IPS-20b (cell line): ENCODE data around the gene LHFPL2.

Source experiments
- H3K27ac ChIP-seq: one replicate; pipeline ENCODE4 v1.5.1; 2013; ENCODE audit warnings: low read length
- H3K27me3 ChIP-seq: 2 replicates; pipeline ENCODE4 v1.6.1; 2013; ENCODE audit warnings: mild to moderate bottlenecking, low read length, inconsistent platforms; ENCODE audit not compliant: insufficient read depth
- H3K36me3 ChIP-seq: 2 replicates; pipeline ENCODE4 v1.6.1; 2013; ENCODE audit warnings: low read depth, mild to moderate bottlenecking, inconsistent platforms, low read length, moderate library complexity; ENCODE audit not compliant: insufficient read depth
- H3K4me1 ChIP-seq: 2 replicates; pipeline ENCODE4 v1.6.1; 2013; ENCODE audit warnings: mild to moderate bottlenecking, control low read depth, inconsistent platforms, low read length, moderate library complexity; ENCODE audit not compliant: insufficient read depth
- H3K4me3 ChIP-seq: 2 replicates; pipeline ENCODE4 v1.5.1; 2013; ENCODE audit warnings: mild to moderate bottlenecking, low read length, inconsistent platforms
- H3K9ac ChIP-seq: 2 replicates; pipeline ENCODE4 v1.6.1; 2013; ENCODE audit warnings: low read depth, mild to moderate bottlenecking, inconsistent platforms, low read length, moderate library complexity
- H3K9me3 ChIP-seq: 2 replicates; pipeline ENCODE4 v1.6.1; 2013; ENCODE audit warnings: mild to moderate bottlenecking, low read depth, low read length, inconsistent platforms; ENCODE audit not compliant: insufficient read depth

The LHFPL2 gene

DNA sequence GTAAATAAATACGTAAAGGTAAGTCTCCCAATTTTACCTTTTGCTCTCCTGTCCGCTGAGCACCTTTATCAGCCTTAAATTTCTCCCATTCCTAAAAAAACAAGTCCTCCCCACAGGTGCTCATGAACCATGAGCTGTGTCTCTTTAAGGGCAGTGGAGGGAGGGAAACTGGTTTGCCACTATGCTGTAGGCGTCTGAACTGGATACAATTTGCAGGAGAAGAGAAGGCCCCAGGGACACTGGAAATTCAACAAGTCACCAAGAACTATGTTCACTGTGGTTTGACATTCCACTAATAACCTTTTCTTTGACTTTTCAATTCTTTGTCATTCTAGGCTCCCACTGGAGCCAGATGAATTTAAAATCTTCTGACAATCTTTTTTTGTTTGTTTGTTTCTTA is 72.2 kb downstream of the LHFPL2 start:
- no peaks in the 10 kb centered on the region for H3K36me3 ChIP-seq
- no peaks in the 10 kb centered on the region for H3K27me3 ChIP-seq
- peaks cover 9% of the 10 kb centered on the region; the same call in 1 of the 2 replicates for H3K4me1 ChIP-seq
- H3K9ac ChIP-seq, result no peak overlapping the region
- H3K9me3 ChIP-seq, result no peaks in the 10 kb centered on the region
- H3K27ac ChIP-seq, result no peak overlapping the region
- H3K4me3 ChIP-seq, result no peak overlapping the region

DNA sequence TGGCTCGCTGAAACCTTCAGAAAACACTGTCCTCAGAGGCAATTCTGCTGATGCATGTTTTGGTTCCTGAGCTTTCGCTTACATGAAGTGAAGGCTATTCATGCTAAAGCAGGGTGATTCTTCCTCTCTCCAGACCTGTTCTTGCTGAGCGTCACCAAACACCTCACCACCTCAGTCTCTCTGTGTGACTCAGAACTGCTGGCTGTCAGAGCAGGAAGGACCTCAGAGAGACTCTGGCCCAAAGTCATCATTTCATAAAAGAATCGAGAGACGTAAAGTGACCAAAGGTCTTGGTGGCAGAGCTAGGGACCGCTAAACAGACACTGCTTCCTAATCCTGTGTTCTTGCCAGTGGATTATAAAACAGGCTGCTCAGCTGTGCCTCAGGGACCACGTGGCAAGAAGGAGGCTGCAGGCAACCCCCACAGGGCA is 73.8 kb downstream of the LHFPL2 start:
- Histone ChIP-seq H3K27ac (no peak overlapping the region), H3K36me3 (no peaks in the 10 kb centered on the region), H3K9ac (no peak overlapping the region), H3K9me3 (no peaks in the 10 kb centered on the region), H3K4me3 (no peak overlapping the region), H3K27me3 (no peaks in the 10 kb centered on the region), H3K4me1 (peaks cover 13% of the 10 kb centered on the region)

DNA sequence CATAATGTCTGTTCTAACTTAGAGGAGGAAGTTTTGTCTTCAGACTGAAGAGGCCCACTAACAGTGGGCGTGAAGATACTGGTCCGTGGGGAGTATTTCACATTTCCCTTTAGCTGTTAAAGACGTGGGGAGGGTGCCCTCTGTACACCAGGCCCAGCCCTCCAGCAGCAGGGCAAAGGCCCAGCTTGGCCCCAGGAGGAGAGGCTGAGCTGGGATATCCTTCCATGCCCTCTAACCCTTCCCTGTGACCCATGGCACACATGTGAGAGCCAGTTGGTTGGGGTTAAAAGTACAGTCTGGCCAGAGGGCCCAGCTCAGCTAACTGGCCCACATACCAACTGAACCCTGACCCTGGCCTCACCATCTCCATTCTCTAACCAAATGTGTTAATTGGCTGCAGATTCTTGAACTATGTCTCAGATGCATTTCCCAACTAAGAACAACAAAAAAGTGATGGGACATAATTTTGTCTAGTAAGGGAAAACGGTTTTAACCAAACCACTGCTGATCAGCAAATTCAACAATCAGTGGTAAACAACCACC is 74.4 kb downstream of the LHFPL2 start:
- H3K9me3 ChIP-seq, result no peaks in the 10 kb centered on the region
- H3K4me1 ChIP-seq, result peaks cover 19% of the 10 kb centered on the region
- H3K27me3 ChIP-seq, result no peaks in the 10 kb centered on the region
- no peak overlapping the region for H3K27ac ChIP-seq
- H3K4me3 ChIP-seq, result no peak overlapping the region
- no peaks in the 10 kb centered on the region for H3K36me3 ChIP-seq
- H3K9ac ChIP-seq, result no peak overlapping the region

DNA sequence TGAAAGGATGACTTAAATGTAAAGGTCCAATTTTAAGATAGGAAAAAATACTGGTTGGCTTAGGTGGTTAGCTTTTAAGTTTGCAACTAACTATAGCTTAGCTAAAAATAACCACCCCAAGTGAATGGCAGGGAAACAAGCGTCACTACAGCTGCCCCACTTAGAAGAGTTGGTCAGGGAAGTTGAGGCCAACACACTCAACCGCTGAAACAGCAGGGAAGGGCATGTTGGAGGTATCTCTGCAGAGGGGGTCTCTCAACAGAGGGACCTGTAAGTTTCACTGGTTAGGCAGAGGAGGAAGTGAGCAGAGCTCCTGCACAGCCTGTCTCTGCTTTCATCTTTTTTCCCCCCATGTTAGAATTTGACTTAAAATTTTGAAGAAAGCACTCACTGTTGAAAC is 75.3 kb downstream of the LHFPL2 start:
- Histone ChIP-seq H3K4me1 (peaks cover 26% of the 10 kb centered on the region), H3K9me3 (no peaks in the 10 kb centered on the region), H3K27ac (no peak overlapping the region), H3K27me3 (no peaks in the 10 kb centered on the region), H3K9ac (no peak overlapping the region), H3K4me3 (no peak overlapping the region), H3K36me3 (no peaks in the 10 kb centered on the region)

DNA sequence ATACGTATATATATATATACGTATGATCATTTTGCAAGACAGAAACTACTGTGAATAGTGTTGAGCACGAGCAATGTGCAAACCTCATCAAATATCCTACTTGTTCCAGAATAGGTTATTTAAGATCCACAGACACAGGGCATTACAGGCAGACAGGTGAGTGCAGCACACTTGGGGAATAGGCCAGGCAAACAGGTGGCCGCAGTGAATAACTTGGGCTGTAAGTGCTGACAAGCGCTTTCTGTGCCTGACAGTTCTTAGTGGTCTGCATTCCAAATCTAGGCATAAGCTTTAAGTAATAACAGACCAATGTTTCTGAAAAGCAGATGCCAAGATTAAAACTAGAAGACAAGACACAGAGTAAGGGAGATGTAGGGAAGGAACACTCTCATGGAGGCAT is 77.9 kb downstream of the LHFPL2 start:
- H3K36me3 ChIP-seq, result no peaks in the 10 kb centered on the region
- no peaks in the 10 kb centered on the region for H3K27me3 ChIP-seq
- no peaks in the 10 kb centered on the region for H3K9me3 ChIP-seq
- H3K4me3 ChIP-seq, result no peak overlapping the region
- H3K27ac ChIP-seq, result no peak overlapping the region
- no peak overlapping the region for H3K9ac ChIP-seq
- peaks cover 25% of the 10 kb centered on the region for H3K4me1 ChIP-seq

DNA sequence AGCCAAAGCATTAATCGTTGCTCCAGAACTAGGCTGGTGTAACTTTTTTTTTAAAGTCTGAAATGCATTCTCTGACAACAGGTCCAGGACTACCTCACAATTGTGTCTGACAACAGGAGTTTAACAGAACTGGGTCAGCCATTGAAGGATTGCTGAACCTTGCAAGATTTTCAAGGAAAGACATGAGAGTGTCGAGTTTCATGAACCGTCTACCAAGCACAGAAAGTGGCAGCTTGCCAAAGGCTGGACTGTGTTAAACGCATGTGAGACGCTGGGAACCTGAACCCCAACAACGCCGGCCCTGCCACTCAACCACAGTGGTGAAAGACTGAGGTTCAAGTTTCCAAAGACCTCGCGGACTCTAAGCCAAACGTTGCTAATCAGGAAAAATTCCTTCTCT is 79.1 kb downstream of the LHFPL2 start:
- H3K9me3 ChIP-seq, result no peaks in the 10 kb centered on the region
- H3K9ac ChIP-seq, result peak overlapping the region; percentile 23; the same call in 1 of the 2 replicates
- H3K27ac ChIP-seq, result no peak overlapping the region
- H3K27me3 ChIP-seq, result no peaks in the 10 kb centered on the region
- peaks cover 5% of the 10 kb centered on the region; the same call in 1 of the 2 replicates for H3K36me3 ChIP-seq
- H3K4me3 ChIP-seq, result no peak overlapping the region
- peaks cover 24% of the 10 kb centered on the region for H3K4me1 ChIP-seq

DNA sequence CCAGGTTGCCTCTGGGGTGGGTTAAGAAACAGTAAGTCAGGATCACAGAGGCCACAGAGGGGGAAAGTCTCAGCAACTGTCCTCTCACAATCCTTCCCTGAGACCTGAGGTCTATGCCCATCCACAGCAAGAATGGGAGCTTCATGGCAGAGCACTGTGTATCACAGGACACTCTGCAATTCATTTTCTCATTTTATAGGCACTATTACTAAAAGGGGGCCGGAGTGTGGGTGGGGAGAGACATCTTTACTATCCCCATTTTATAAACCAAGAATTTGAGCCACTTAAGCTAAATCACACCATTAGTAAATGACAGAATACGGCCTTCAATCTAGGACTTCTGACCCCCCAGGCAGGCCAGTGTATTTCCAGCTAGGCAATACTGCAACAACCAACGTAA is 79.9 kb downstream of the LHFPL2 start:
- Histone ChIP-seq H3K36me3 (peaks cover 13% of the 10 kb centered on the region; the same call in 1 of the 2 replicates), H3K27ac (no peak overlapping the region), H3K27me3 (no peaks in the 10 kb centered on the region), H3K9me3 (no peaks in the 10 kb centered on the region), H3K4me3 (no peak overlapping the region), H3K9ac (peak overlapping the region; percentile 20; the same call in 1 of the 2 replicates), H3K4me1 (peaks cover 20% of the 10 kb centered on the region)

DNA sequence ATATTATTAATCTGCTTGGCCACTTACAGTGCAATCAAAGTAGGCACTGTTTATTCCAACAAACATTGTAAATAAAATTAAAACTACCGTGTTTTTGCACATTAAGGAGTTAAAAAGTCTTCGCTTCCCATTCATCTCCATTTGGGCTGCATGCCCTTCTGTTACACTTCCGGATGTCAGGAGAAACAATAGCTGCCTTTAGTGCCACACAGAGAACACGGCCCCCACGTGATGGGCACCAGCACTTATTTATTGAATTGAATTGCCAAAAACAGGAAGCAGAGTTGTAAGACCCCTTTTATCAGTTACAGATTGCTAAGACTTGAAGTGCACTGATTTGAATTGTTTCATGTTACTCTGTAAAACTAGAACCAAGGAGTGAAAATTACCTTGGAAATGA is 80.4 kb downstream of the LHFPL2 start:
- Histone ChIP-seq H3K4me3 (no peak overlapping the region), H3K27ac (no peak overlapping the region), H3K9me3 (no peaks in the 10 kb centered on the region), H3K9ac (peak overlapping the region; percentile 20; the same call in 1 of the 2 replicates), H3K4me1 (peaks cover 20% of the 10 kb centered on the region), H3K27me3 (no peaks in the 10 kb centered on the region), H3K36me3 (peaks cover 16% of the 10 kb centered on the region; the same call in 1 of the 2 replicates)

DNA sequence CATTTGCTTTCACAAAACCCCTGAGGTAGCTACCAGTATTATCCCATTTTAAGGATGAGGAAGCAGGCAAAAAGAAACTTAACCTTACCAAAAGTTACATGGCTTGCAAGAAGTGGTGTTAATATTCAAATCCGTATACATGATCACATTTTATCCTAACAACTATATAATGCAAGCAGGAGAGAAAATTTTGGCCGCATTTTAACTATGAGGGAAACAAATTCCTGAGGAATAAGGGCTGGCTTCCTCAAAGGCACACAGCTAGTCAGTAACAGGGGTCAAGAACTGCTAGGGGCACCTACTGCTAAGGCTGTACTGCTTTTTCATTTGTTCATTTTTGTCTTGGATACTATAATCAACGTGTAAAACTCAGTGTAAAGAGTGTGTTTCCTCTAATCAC is 81.0 kb downstream of the LHFPL2 start:
- Histone ChIP-seq H3K4me1 (peaks cover 20% of the 10 kb centered on the region), H3K9me3 (no peaks in the 10 kb centered on the region), H3K4me3 (no peak overlapping the region), H3K9ac (no peak overlapping the region), H3K27ac (no peak overlapping the region), H3K27me3 (no peaks in the 10 kb centered on the region), H3K36me3 (peaks cover 16% of the 10 kb centered on the region; the same call in 1 of the 2 replicates)

DNA sequence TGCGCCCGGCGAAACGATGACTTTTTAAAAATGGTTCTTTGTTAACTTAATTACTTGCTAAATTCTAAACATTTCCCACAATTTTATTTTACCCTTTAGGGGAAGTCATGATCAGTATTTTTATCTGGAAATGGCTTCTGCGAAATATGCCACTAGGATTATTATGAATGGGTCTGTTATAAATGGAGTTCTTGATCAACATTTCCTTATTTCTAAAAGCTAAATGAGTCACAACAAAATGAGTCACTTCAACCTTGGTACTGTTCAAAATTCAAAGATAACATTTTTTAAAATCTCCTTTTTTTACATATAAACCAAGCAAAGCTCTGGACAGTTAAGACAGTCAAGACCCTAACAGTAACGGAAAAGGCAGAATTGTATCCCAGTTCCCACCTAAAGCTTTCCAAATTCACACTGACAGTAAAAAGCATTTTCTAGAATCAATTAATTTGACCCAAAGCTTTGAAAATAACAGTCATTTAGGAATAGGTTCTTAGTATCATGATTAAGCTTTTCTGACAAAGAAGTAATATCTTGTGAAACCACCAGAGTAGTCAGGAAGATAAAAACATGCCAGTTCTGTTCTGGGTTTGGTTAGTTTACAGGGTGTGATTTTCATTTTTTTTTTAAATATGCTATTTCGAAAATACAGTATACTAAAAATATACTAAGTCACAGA is 81.7 kb downstream of the LHFPL2 start:
- Histone ChIP-seq H3K4me1 (peaks cover 20% of the 10 kb centered on the region), H3K27me3 (no peaks in the 10 kb centered on the region), H3K27ac (no peak overlapping the region), H3K36me3 (peaks cover 16% of the 10 kb centered on the region; the same call in 1 of the 2 replicates), H3K9me3 (no peaks in the 10 kb centered on the region), H3K4me3 (no peak overlapping the region), H3K9ac (no peak overlapping the region)

DNA sequence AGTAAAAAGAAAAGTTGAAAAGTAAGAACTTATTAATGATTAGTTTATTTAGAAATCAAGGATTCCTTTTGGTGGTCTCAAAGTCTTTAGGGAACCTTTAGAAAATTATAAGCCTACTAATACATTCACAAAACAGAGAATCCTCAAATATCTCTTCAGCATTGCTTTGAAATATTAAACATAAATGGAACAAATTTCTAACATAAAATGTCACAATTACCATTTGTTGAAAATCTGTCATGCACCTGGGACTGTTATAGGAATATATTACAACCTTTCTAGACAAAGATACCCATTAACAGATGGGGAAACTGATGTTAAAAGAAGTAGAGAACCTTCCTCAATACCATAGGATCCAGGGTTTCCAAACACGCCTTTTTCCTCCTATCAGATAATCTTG is 83.2 kb downstream of the LHFPL2 start:
- peaks cover 20% of the 10 kb centered on the region for H3K4me1 ChIP-seq
- H3K27me3 ChIP-seq, result no peaks in the 10 kb centered on the region
- no peaks in the 10 kb centered on the region for H3K9me3 ChIP-seq
- peaks cover 17% of the 10 kb centered on the region; the same call in 1 of the 2 replicates for H3K36me3 ChIP-seq
- no peak overlapping the region for H3K4me3 ChIP-seq
- no peak overlapping the region for H3K27ac ChIP-seq
- no peak overlapping the region for H3K9ac ChIP-seq

DNA sequence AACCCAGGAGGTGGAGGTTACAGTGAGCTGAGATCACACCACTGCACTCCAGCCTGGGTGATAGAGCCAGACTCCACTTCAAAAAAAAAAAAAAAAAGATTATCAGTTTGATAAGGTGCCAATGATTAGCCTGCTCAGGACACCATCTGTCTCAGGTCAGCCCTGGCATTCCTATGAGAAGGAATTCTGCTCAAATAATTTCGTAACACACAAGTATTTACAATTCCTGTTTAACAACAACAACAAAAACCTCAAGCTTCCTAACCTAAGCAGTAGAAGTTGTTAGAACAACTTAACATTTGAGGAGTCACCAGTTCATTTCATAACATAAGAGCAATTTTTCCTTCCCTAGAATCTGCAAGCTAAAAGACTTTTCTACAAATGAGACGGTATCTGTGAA is 85.0 kb downstream of the LHFPL2 start:
- Histone ChIP-seq H3K27me3 (no peaks in the 10 kb centered on the region), H3K27ac (no peak overlapping the region), H3K36me3 (peaks cover 23% of the 10 kb centered on the region; the same call in 1 of the 2 replicates), H3K4me1 (peaks cover 6% of the 10 kb centered on the region; the same call in 1 of the 2 replicates), H3K9ac (no peak overlapping the region), H3K9me3 (no peaks in the 10 kb centered on the region), H3K4me3 (no peak overlapping the region)
